OCI-LY1 (cell line): ENCODE results near the gene EPB41L1.

Experiments
- H2AFZ ChIP-seq: fragments of 200-600 bp; sonication (generic), shearing (Covaris generic); 2 replicates; pipeline ENCODE4 v1.6.0; 2014; ENCODE audit warnings: antibody characterized with exemption, mild to moderate bottlenecking, low read length
- H3F3A ChIP-seq: fragments of 200-600 bp; sonication (generic), shearing (Covaris generic); 2 replicates; pipeline ENCODE4 v1.6.0; 2014; ENCODE audit warnings: mild to moderate bottlenecking, antibody characterized with exemption, low read length, moderate library complexity; ENCODE audit not compliant: insufficient read depth
- H3K27ac ChIP-seq: fragments of 200-600 bp; sonication (generic); 2 replicates; pipeline ENCODE4 v1.5.1; 2014; ENCODE audit warnings: low read length, mixed run types, mild to moderate bottlenecking, low read depth; ENCODE audit not compliant: poor library complexity, severe bottlenecking
- H3K27me3 ChIP-seq: fragments of 200-600 bp; sonication (generic); 2 replicates; pipeline ENCODE4 v1.6.0; 2014; ENCODE audit warnings: antibody characterized with exemption, mild to moderate bottlenecking, low read length, moderate library complexity; ENCODE audit not compliant: insufficient read depth
- H3K36me3 ChIP-seq: fragments of 200-600 bp; sonication (generic); 2 replicates; pipeline ENCODE4 v1.6.1; 2014; ENCODE audit warnings: mild to moderate bottlenecking, antibody characterized with exemption, low read length, moderate library complexity, mixed read lengths; ENCODE audit not compliant: insufficient read depth
- H3K4me1 ChIP-seq: fragments of 200-600 bp; sonication (generic); 2 replicates; pipeline ENCODE4 v1.5.1; 2014; ENCODE audit warnings: mild to moderate bottlenecking, low read length, moderate library complexity; ENCODE audit not compliant: insufficient read depth, severe bottlenecking
- H3K4me2 ChIP-seq: fragments of 200-600 bp; sonication (generic), shearing (Covaris generic); 2 replicates; pipeline ENCODE4 v1.6.1; 2014; ENCODE audit warnings: low read length
- H3K4me3 ChIP-seq: fragments of 200-600 bp; sonication (generic); 2 replicates; pipeline ENCODE4 v1.5.1; 2014; ENCODE audit warnings: low read length, low read depth, mild to moderate bottlenecking, mixed read lengths; ENCODE audit not compliant: poor library complexity, severe bottlenecking
- H3K79me2 ChIP-seq: fragments of 200-600 bp; shearing (Covaris generic); 2 replicates; pipeline ENCODE4 v1.6.1; 2016; ENCODE audit warnings: mixed run types, low read length, mixed read lengths; ENCODE audit not compliant: insufficient read depth
- H3K9ac ChIP-seq: fragments of 200-600 bp; sonication (generic), shearing (Covaris generic); 2 replicates; pipeline ENCODE4 v1.6.1; 2014; ENCODE audit warnings: mild to moderate bottlenecking, low read length, mixed read lengths
- H3K9me2 ChIP-seq: fragments of 200-600 bp; sonication (generic), shearing (Covaris generic); 2 replicates; pipeline ENCODE4 v1.6.1; 2014; ENCODE audit warnings: low read depth, mild to moderate bottlenecking, low read length, mixed read lengths
- H3K9me3 ChIP-seq: fragments of 200-600 bp; shearing (Covaris generic); 2 replicates; pipeline ENCODE4 v1.6.1; 2014; ENCODE audit warnings: low read length, mixed read lengths
- H4K20me1 ChIP-seq: fragments of 200-600 bp; sonication (generic), shearing (Covaris generic); 2 replicates; pipeline ENCODE4 v1.6.0; 2016; ENCODE audit warnings: mild to moderate bottlenecking, low read length; ENCODE audit not compliant: insufficient read depth
- CTCF ChIP-seq: fragments of 200-600 bp; sonication (generic), shearing (Covaris generic); IDR thresholded peaks from 2 replicates; pipeline ENCODE4 v1.5.1; 2017; ENCODE audit warnings: mild to moderate bottlenecking, antibody characterized with exemption, low read length, moderate library complexity, mixed read lengths
- EZH2 ChIP-seq: fragments of 200-600 bp; sonication (generic), shearing (Covaris generic); IDR thresholded peaks from 2 replicates; pipeline ENCODE4 v1.8.0; 2017; ENCODE audit warnings: borderline replicate concordance, mixed run types, mild to moderate bottlenecking, antibody characterized with exemption, low read length, moderate library complexity, mixed read lengths

EPB41L1 gene

GRCh38 chr20:36113566-36114250, 40.8 kb upstream of the EPB41L1 start:
- Histone ChIP-seq H3K4me2 (no peak overlapping the region), H3K4me1 (no peaks in the 10 kb centered on the region), H4K20me1 (no peaks in the 10 kb centered on the region), H3K27me3 (no peaks in the 10 kb centered on the region), H3K9me2 (no peaks in the 10 kb centered on the region), H3K4me3 (no peak overlapping the region), H2AFZ (no peak overlapping the region), H3K36me3 (no peaks in the 10 kb centered on the region), H3K27ac (no peak overlapping the region), H3K9ac (no peak overlapping the region), H3K79me2 (no peaks in the 10 kb centered on the region), H3F3A (no peaks in the 10 kb centered on the region), H3K9me3 (no peaks in the 10 kb centered on the region)
- no peak for TF ChIP-seq CTCF
- no peak for TF ChIP-seq EZH2

DNA sequence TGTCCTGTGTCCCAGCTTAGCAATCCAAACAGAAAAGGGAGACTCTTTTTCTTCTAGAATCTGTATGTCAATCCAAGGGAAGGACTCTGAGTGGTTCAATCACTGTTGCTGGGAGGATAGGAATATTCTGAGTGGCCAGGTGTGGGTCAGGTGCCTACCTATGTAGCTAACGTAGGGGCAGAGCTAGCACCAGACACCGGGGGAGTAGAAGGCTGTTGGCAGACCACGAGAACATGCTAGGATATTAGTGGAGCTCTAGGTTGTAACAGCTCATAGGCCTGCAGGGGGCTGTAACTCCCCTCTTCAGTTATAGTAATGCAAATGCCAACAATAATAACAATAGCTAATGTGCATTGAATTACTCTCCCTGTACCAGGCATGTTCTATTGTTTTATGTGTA, 39.8 kb upstream of the EPB41L1 start:
- H3K4me3 ChIP-seq = no peak overlapping the region
- H3K79me2 ChIP-seq = no peaks in the 10 kb centered on the region
- H3K4me1 ChIP-seq = no peaks in the 10 kb centered on the region
- no peaks in the 10 kb centered on the region for H4K20me1 ChIP-seq
- no peaks in the 10 kb centered on the region for H3K27me3 ChIP-seq
- no peaks in the 10 kb centered on the region for H3K36me3 ChIP-seq
- no peaks in the 10 kb centered on the region for H3F3A ChIP-seq
- TF ChIP-seq CTCF = no peak
- TF ChIP-seq EZH2 = no peak
- H3K9ac ChIP-seq = no peak overlapping the region
- H3K4me2 ChIP-seq = no peak overlapping the region
- no peak overlapping the region for H3K27ac ChIP-seq
- no peaks in the 10 kb centered on the region for H3K9me2 ChIP-seq
- H3K9me3 ChIP-seq = no peaks in the 10 kb centered on the region
- H2AFZ ChIP-seq = no peak overlapping the region

DNA sequence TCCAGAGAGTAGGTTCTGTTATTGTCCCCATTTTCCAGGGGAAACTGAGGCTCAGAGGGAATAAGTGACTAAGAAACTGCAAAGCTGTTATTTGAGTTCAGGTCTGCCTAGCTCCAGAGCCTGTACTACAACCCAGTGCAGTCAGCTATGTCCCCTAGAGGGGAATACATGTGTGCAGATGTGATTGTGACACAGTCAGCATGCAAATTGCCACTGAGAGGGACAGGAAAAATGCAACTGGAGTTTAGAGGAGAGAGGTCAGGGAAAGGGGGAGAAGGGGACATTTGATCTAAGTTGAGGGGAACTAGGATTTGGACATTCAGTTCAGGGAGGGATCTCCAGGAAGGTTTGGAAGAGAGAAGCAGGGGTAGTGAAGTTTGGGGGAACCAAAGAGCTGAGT, 38.6 kb upstream of the EPB41L1 start:
- H3K9ac ChIP-seq = no peak overlapping the region
- H3K9me3 ChIP-seq = no peaks in the 10 kb centered on the region
- no peaks in the 10 kb centered on the region for H3K9me2 ChIP-seq
- no peak overlapping the region for H2AFZ ChIP-seq
- no peaks in the 10 kb centered on the region for H3F3A ChIP-seq
- no peaks in the 10 kb centered on the region for H3K36me3 ChIP-seq
- no peak overlapping the region for H3K27ac ChIP-seq
- H3K79me2 ChIP-seq = no peaks in the 10 kb centered on the region
- no peak overlapping the region for H3K4me3 ChIP-seq
- H3K4me1 ChIP-seq = no peaks in the 10 kb centered on the region
- TF ChIP-seq CTCF (no peak), EZH2 (no peak)
- H3K4me2 ChIP-seq = no peak overlapping the region
- no peaks in the 10 kb centered on the region for H3K27me3 ChIP-seq
- no peaks in the 10 kb centered on the region for H4K20me1 ChIP-seq
